WTC11 (cell line): ENCODE data around the gene AMER1. TPM values are rescaled to one million over a fixed set of nuclear protein-coding genes. Genes with fewer than 3 reads are reported as not detected.

ENCODE experiments used
- ATAC-seq: fragments of 200-7000 bp; cut with Tn5 transposase; 2 replicates; pipeline ENCODE4 v1.10.0; 2021; ENCODE audit warnings: mild to moderate bottlenecking, moderate library complexity
- CTCF ChIA-PET: fragments of 300-600 bp; sonication (Branson Sonifier 250); formaldehyde crosslinking; loops from one replicate; lab custom pipeline; 2021; ENCODE audit warnings: antibody characterized with exemption; lab: Charles Lee
- POLR2A ChIA-PET: fragments of 350-600 bp; sonication (Branson Sonifier 250); formaldehyde crosslinking; loops from one replicate; lab custom pipeline; 2021; ENCODE audit warnings: antibody characterized with exemption; lab: Charles Lee
- DNase-seq: peaks from one replicate; pipeline ENCODE4 v3.0.0; 2021; ENCODE audit warnings: low spot score
- H3K27ac Mint-ChIP-seq: 2 replicates; pipeline ENCODE4 v1.8.0; 2021; ENCODE audit warnings: mixed read lengths
- H3K27me3 Mint-ChIP-seq: 2 replicates; pipeline ENCODE4 v1.8.0; 2021; ENCODE audit warnings: low read depth, mild to moderate bottlenecking, moderate library complexity, mixed read lengths
- H3K36me3 Mint-ChIP-seq: 2 replicates; pipeline ENCODE4 v1.8.0; 2021; ENCODE audit warnings: mixed read lengths
- H3K4me1 Mint-ChIP-seq: 2 replicates; pipeline ENCODE4 v1.8.0; 2022; ENCODE audit warnings: mixed read lengths
- H3K4me3 Mint-ChIP-seq: 2 replicates; pipeline ENCODE4 v1.8.0; 2021; ENCODE audit warnings: mild to moderate bottlenecking, moderate library complexity, mixed read lengths
- H3K9me3 Mint-ChIP-seq: 2 replicates; pipeline ENCODE4 v1.8.0; 2021; ENCODE audit warnings: mixed read lengths
- ARID4B ChIP-seq: sonication (generic); formaldehyde crosslinking; IDR thresholded peaks from 2 replicates; pipeline ENCODE4 v1.8.0; 2023; ENCODE audit warnings: missing genetic modification reagents, mild to moderate bottlenecking, borderline replicate concordance
- CDX4 ChIP-seq: fragments of 250-450 bp; sonication (Bioruptor Pico); IDR thresholded peaks from 2 replicates; pipeline ENCODE4 v1.9.0; 2021; ENCODE audit warnings: moderate library complexity, mild to moderate bottlenecking, inconsistent platforms, borderline replicate concordance
- CREB1 ChIP-seq: sonication (generic); formaldehyde crosslinking; IDR thresholded peaks from 2 replicates; pipeline ENCODE4 v1.8.0; 2023; ENCODE audit warnings: mild to moderate bottlenecking, missing genetic modification reagents
- CREM ChIP-seq: sonication (generic); formaldehyde crosslinking; IDR thresholded peaks from 2 replicates; pipeline ENCODE4 v1.8.1; 2022; ENCODE audit warnings: mild to moderate bottlenecking, missing genetic modification reagents, moderate library complexity
- CTCF ChIP-seq: fragments of 200-600 bp; IDR thresholded peaks from 2 replicates; pipeline ENCODE4 v1.8.0; 2022; ENCODE audit warnings: antibody characterized with exemption
- E2F4 ChIP-seq: sonication (generic); formaldehyde crosslinking; IDR thresholded peaks from 2 replicates; pipeline ENCODE4 v1.8.1; 2022; ENCODE audit warnings: low read depth, mild to moderate bottlenecking, moderate library complexity, missing genetic modification reagents, borderline replicate concordance
- E2F5 ChIP-seq: sonication (generic); formaldehyde crosslinking; IDR thresholded peaks from 2 replicates; pipeline ENCODE4 v1.8.1; 2022; ENCODE audit warnings: mild to moderate bottlenecking, moderate library complexity, missing genetic modification reagents
- GABPB1 ChIP-seq: sonication (generic); formaldehyde crosslinking; IDR thresholded peaks from 2 replicates; pipeline ENCODE4 v1.8.1; 2023; ENCODE audit warnings: mild to moderate bottlenecking, missing genetic modification reagents
- IRF2 ChIP-seq: sonication (generic); formaldehyde crosslinking; IDR thresholded peaks from 2 replicates; pipeline ENCODE4 v1.8.0; 2022; ENCODE audit warnings: low read depth, missing genetic modification reagents, borderline replicate concordance
- JUN ChIP-seq: sonication (generic); formaldehyde crosslinking; IDR thresholded peaks from 2 replicates; pipeline ENCODE4 v1.8.0; 2023; ENCODE audit warnings: mild to moderate bottlenecking, missing genetic modification reagents
- MAX ChIP-seq: sonication (generic); formaldehyde crosslinking; IDR thresholded peaks from 2 replicates; pipeline ENCODE4 v1.8.0; 2022; ENCODE audit warnings: mild to moderate bottlenecking, missing genetic modification reagents
- MXD4 ChIP-seq: fragments of 250-450 bp; sonication (Bioruptor Pico); IDR thresholded peaks from 2 replicates; pipeline ENCODE4 v1.8.0; 2021; ENCODE audit warnings: mild to moderate bottlenecking, moderate library complexity, borderline replicate concordance
- NFE2L1 ChIP-seq: sonication (generic); formaldehyde crosslinking; IDR thresholded peaks from 2 replicates; pipeline ENCODE4 v1.8.1; 2023; ENCODE audit warnings: missing genetic modification reagents
- NR2C2 ChIP-seq: sonication (generic); formaldehyde crosslinking; IDR thresholded peaks from 2 replicates; pipeline ENCODE4 v1.8.0; 2022; ENCODE audit warnings: mild to moderate bottlenecking, missing genetic modification reagents
- SP1 ChIP-seq: sonication (generic); formaldehyde crosslinking; conservative IDR thresholded peaks from 2 replicates; pipeline ENCODE4 v1.8.1; 2022; ENCODE audit warnings: missing genetic modification reagents
- TEAD4 ChIP-seq: sonication (generic); formaldehyde crosslinking; IDR thresholded peaks from 2 replicates; pipeline ENCODE4 v1.8.0; 2022; ENCODE audit warnings: mild to moderate bottlenecking, missing genetic modification reagents
- USF1 ChIP-seq: sonication (generic); formaldehyde crosslinking; IDR thresholded peaks from 2 replicates; pipeline ENCODE4 v1.8.0; 2022; ENCODE audit warnings: mild to moderate bottlenecking, missing genetic modification reagents
- USF2 ChIP-seq: sonication (generic); formaldehyde crosslinking; IDR thresholded peaks from 2 replicates; pipeline ENCODE4 v1.8.1; 2023; ENCODE audit warnings: mild to moderate bottlenecking, missing genetic modification reagents, moderate library complexity
- ZBTB21 ChIP-seq: sonication (generic); formaldehyde crosslinking; IDR thresholded peaks from 2 replicates; pipeline ENCODE4 v1.8.1; 2023; ENCODE audit warnings: mild to moderate bottlenecking, missing genetic modification reagents, borderline replicate concordance
- ZNF281 ChIP-seq: sonication (generic); formaldehyde crosslinking; IDR thresholded peaks from 2 replicates; pipeline ENCODE4 v1.8.0; 2023; ENCODE audit warnings: mild to moderate bottlenecking, missing genetic modification reagents
- ZNF317 ChIP-seq: sonication (generic); formaldehyde crosslinking; IDR thresholded peaks from 2 replicates; pipeline ENCODE4 v1.8.1; 2023; ENCODE audit warnings: low read depth, mild to moderate bottlenecking, moderate library complexity, missing genetic modification reagents, borderline replicate concordance
- ZNF396 ChIP-seq: fragments of 250-450 bp; sonication (Bioruptor Pico); IDR thresholded peaks from 2 replicates; pipeline ENCODE4 v1.8.0; 2021; ENCODE audit warnings: mild to moderate bottlenecking, moderate library complexity, borderline replicate concordance
- ZNF671 ChIP-seq: fragments of 250-450 bp; sonication (Bioruptor Pico); IDR thresholded peaks from 2 replicates; pipeline ENCODE4 v1.8.0; 2021; ENCODE audit warnings: mild to moderate bottlenecking
- total RNA-seq: library from RNA; stranded (reverse); gene quantifications from 3 replicates; pipeline ENCODE4 v1.2.3, GENCODE V29; 2021

The AMER1 gene
- total RNA-seq, 1 experiment from 2014 or later = 9.9 TPM

- TF ChIP-seq ZBTB21 (CRISPR knock-in tag) (no peak), ZNF396 (CRISPR knock-in tag) (no peak), JUN (CRISPR knock-in tag) (no peak), SP1 (CRISPR knock-in tag) (no peak), CDX4 (CRISPR knock-in tag) (no peak), USF1 (CRISPR knock-in tag) (no peak), ZNF281 (no peak), MXD4 (CRISPR knock-in tag) (no peak)
Measured at GRCh38 chrX:64182208-64182607, 23.3 kb downstream of the AMER1 start (continued).

- ATAC-seq = no peak
- no peaks in the 10 kb centered on the region; the same call in 1 of the 2 replicates for H3K27me3 Mint-ChIP-seq
Measured at GRCh38 chrX:64176876-64177275, 28.6 kb downstream of the AMER1 start.

More at GRCh38 chrX:64176876-64177275, 28.6 kb downstream of the AMER1 start:
- ChIA-PET POLR2A (no interaction called here), CTCF (no interaction called here)
- Mint-ChIP-seq H3K9me3 (no peaks in the 10 kb centered on the region), H3K27ac (no peak overlapping the region), H3K36me3 (no peaks in the 10 kb centered on the region), H3K4me1 (no peaks in the 10 kb centered on the region), H3K4me3 (no peak overlapping the region)
- no peak for DNase-seq
- TF ChIP-seq ZNF671 (CRISPR knock-in tag) (no peak), ARID4B (CRISPR knock-in tag) (no peak), USF2 (no peak), CTCF (no peak), CREB1 (CRISPR knock-in tag) (no peak), MAX (CRISPR knock-in tag) (no peak), NFE2L1 (CRISPR knock-in tag) (no peak), ZNF396 (CRISPR knock-in tag) (no peak), E2F4 (CRISPR knock-in tag) (no peak), ZNF317 (CRISPR knock-in tag) (no peak), CREM (no peak), GABPB1 (CRISPR knock-in tag) (no peak), NR2C2 (CRISPR knock-in tag) (no peak), E2F5 (CRISPR knock-in tag) (no peak), TEAD4 (CRISPR knock-in tag) (no peak), IRF2 (CRISPR knock-in tag) (no peak)
